ENCODE data around the gene LGALSL.

GRCh38 chr2:64448041-64448426, 5.9 kb upstream of the LGALSL start:
- no peak for TF ChIP-seq CTCF (IDR thresholded peaks at IDR 0.05; ENCODE audit: insufficient read depth, low read length, poor library complexity, severe bottlenecking)
- no peak for TF ChIP-seq EZH2phosphoT487 (conservative IDR thresholded peaks at IDR 0.05; ENCODE audit: low read length)
